ENCODE measurements around the gene OR8D1. TPM values are rescaled to one million over a fixed set of nuclear protein-coding genes. Genes with fewer than 3 reads are reported as not detected.

Gene OR8D1
- total RNA-seq (not detected), polyA plus RNA-seq (not detected)
- long read RNA-seq, donor 1, result 0 reads
- long read RNA-seq, donor 2, result 0 reads

- no peak for ATAC-seq
- no peak for TF ChIP-seq CTCF (IDR thresholded peaks at IDR 0.05)
- Histone ChIP-seq H3K9me3 (no peaks in the 10 kb centered on the region), H3K4me1 (no peaks in the 10 kb centered on the region), H3K4me3 (no peak within 1 kb of the TSS), H3K27ac (no peak within 1 kb of the TSS), H3K27me3 (ENCODE audit: insufficient read depth in 3 of 3, low read length in 2 of 3) (no peaks in the 10 kb centered on the region), H3K36me3 (ENCODE audit: insufficient read depth in 1 of 2, low read depth in 1 of 2) (no peaks in the 10 kb centered on the region)
- no peak for DNase-seq
- WGBS, 3 donors, result 74 to 79% (median 76%) methylated on average over 2 of the region's 2 CpGs
- intact Hi-C loops (cut with DNase I), result no loop called here
Observed at GRCh38 chr11:124313849-124314248, at the start of gene OR8D1. TSS of gene OR8D1 (minus strand) at chr11:124313949. CDS start at chr11:124310766, 3,183 bp downstream.

- ATAC-seq (no peak), DNase-seq (no peak)
- Histone ChIP-seq H3K4me3 (no peak overlapping the region), H3K36me3 (ENCODE audit: insufficient read depth in 1 of 2, low read depth in 1 of 2) (no peaks in the 10 kb centered on the region), H3K27me3 (ENCODE audit: insufficient read depth in 3 of 3, low read length in 2 of 3) (no peaks in the 10 kb centered on the region), H3K27ac (no peak overlapping the region), H3K4me1 (no peaks in the 10 kb centered on the region), H3K9me3 (no peaks in the 10 kb centered on the region)
- 22 to 28% (median 23%) methylated on average over 2 of the region's 2 CpGs for WGBS, 3 donors
- intact Hi-C loops (cut with DNase I), result no loop called here
- TF ChIP-seq CTCF (IDR thresholded peaks at IDR 0.05), result no peak
Observed at GRCh38 chr11:124359566-124359965, 45.8 kb upstream of the OR8D1 start.

- H3K4me1 ChIP-seq, result no peaks in the 10 kb centered on the region
- no peak for TF ChIP-seq CTCF (IDR thresholded peaks at IDR 0.05)
- no peaks in the 10 kb centered on the region for H3K36me3 ChIP-seq (ENCODE audit: insufficient read depth in 1 of 2, low read depth in 1 of 2)
- H3K4me3 ChIP-seq, result no peak overlapping the region
- H3K9me3 ChIP-seq, result peaks cover 12% of the 10 kb centered on the region
- ATAC-seq, result no peak
- no peaks in the 10 kb centered on the region for H3K27me3 ChIP-seq (ENCODE audit: insufficient read depth in 3 of 3, low read length in 2 of 3)
- intact Hi-C loops (cut with DNase I), result no loop called here
- H3K27ac ChIP-seq, result no peak overlapping the region
- WGBS, 3 donors, result 24 to 50% (median 39%) methylated on average over 3 of the region's 3 CpGs
- DNase-seq, result no peak
Observed at GRCh38 chr11:124346311-124346955, 32.7 kb upstream of the OR8D1 start.

- ATAC-seq (no peak), DNase-seq (no peak)
- intact Hi-C loops (cut with DNase I), result no loop called here
- Histone ChIP-seq H3K4me1 (no peaks in the 10 kb centered on the region), H3K9me3 (peaks cover 8% of the 10 kb centered on the region), H3K36me3 (ENCODE audit: insufficient read depth in 1 of 2, low read depth in 1 of 2) (no peaks in the 10 kb centered on the region), H3K27me3 (ENCODE audit: insufficient read depth in 3 of 3, low read length in 2 of 3) (no peaks in the 10 kb centered on the region), H3K4me3 (no peak overlapping the region), H3K27ac (no peak overlapping the region)
- TF ChIP-seq CTCF (IDR thresholded peaks at IDR 0.05), result no peak
- whole genome bisulfite sequencing, 3 donors, result 80 to 85% (median 85%) methylated on average over 5 of the region's 5 CpGs
Observed at GRCh38 chr11:124344346-124344745, 30.6 kb upstream of the OR8D1 start.

- ATAC-seq (no peak), DNase-seq (no peak)
- Histone ChIP-seq H3K4me3 (no peak overlapping the region), H3K36me3 (ENCODE audit: insufficient read depth in 1 of 2, low read depth in 1 of 2) (no peaks in the 10 kb centered on the region), H3K27ac (no peak overlapping the region), H3K27me3 (ENCODE audit: insufficient read depth in 3 of 3, low read length in 2 of 3) (no peaks in the 10 kb centered on the region), H3K4me1 (no peaks in the 10 kb centered on the region), H3K9me3 (no peaks in the 10 kb centered on the region)
- no peak for TF ChIP-seq CTCF (IDR thresholded peaks at IDR 0.05)
- intact Hi-C loops (cut with DNase I), result no loop called here
- WGBS, 3 donors, result 74 to 90% (median 77%) methylated on average over 2 of the region's 2 CpGs
Observed at GRCh38 chr11:124340142-124340447, 26.3 kb upstream of the OR8D1 start.
